DOHH2 (cell line): ENCODE measurements around the gene UNC5C.

ENCODE experiments used
- H3F3A ChIP-seq: fragments of 200-600 bp; sonication (generic), shearing (Covaris generic); 2 replicates; pipeline ENCODE4 v1.6.0; 2016; ENCODE audit warnings: antibody characterized with exemption, mild to moderate bottlenecking; ENCODE audit not compliant: control insufficient read depth, insufficient read depth
- H3K27ac ChIP-seq: fragments of 200-600 bp; sonication (generic); 2 replicates; pipeline ENCODE4 v1.5.1; 2014; ENCODE audit warnings: low read depth, mild to moderate bottlenecking, low read length, moderate library complexity
- H3K27me3 ChIP-seq: fragments of 200-600 bp; sonication (generic); 2 replicates; pipeline ENCODE4 v1.6.1; 2014; ENCODE audit warnings: mild to moderate bottlenecking, low read length, mixed read lengths; ENCODE audit not compliant: control insufficient read depth
- H3K36me3 ChIP-seq: fragments of 200-600 bp; sonication (generic); 2 replicates; pipeline ENCODE4 v1.6.1; 2014; ENCODE audit warnings: mild to moderate bottlenecking, low read length, moderate library complexity, mixed read lengths; ENCODE audit not compliant: control insufficient read depth
- H3K4me1 ChIP-seq: fragments of 200-600 bp; sonication (generic); 2 replicates; pipeline ENCODE4 v1.6.1; 2014; ENCODE audit warnings: mild to moderate bottlenecking, low read length, mixed read lengths; ENCODE audit not compliant: control insufficient read depth
- H3K4me2 ChIP-seq: fragments of 200-600 bp; sonication (generic); 2 replicates; pipeline ENCODE4 v1.6.0; 2014; ENCODE audit warnings: mild to moderate bottlenecking, low read length, moderate library complexity
- H3K4me3 ChIP-seq: fragments of 200-600 bp; sonication (generic); 2 replicates; pipeline ENCODE4 v1.5.1; 2014; ENCODE audit warnings: mild to moderate bottlenecking, low read length, mixed read lengths
- H3K79me2 ChIP-seq: fragments of 200-600 bp; sonication (generic); 2 replicates; pipeline ENCODE4 v1.6.1; 2014; ENCODE audit warnings: mild to moderate bottlenecking, low read length, mixed read lengths; ENCODE audit not compliant: control insufficient read depth
- H3K9me2 ChIP-seq: fragments of 200-600 bp; sonication (generic); replicated peaks from 2 replicates; pipeline ENCODE4 v1.6.1; 2014; ENCODE audit warnings: mild to moderate bottlenecking, low read length, mixed read lengths; ENCODE audit not compliant: control insufficient read depth
- H3K9me3 ChIP-seq: fragments of 200-600 bp; sonication (generic); 2 replicates; pipeline ENCODE4 v1.6.1; 2014; ENCODE audit warnings: antibody characterized with exemption, low read length, mixed read lengths; ENCODE audit not compliant: control insufficient read depth, insufficient read depth
- H4K20me1 ChIP-seq: fragments of 200-600 bp; sonication (generic); 2 replicates; pipeline ENCODE4 v1.6.0; 2014; ENCODE audit warnings: low read depth, mild to moderate bottlenecking, antibody characterized with exemption, low read length, moderate library complexity; ENCODE audit not compliant: control insufficient read depth, insufficient read depth
- EZH2phosphoT487 ChIP-seq: fragments of 200-600 bp; sonication (generic); IDR thresholded peaks from 2 replicates; pipeline ENCODE4 v1.6.1; 2017; ENCODE audit warnings: borderline replicate concordance, mild to moderate bottlenecking, antibody characterized with exemption, low read length, moderate library complexity, mixed read lengths
- TF ChIP-seq, protein P1 (sequence below): fragments of 200-600 bp; sonication (generic); IDR thresholded peaks from one replicate; pipeline ENCODE4 v1.5.1; 2014; ENCODE audit warnings: antibody characterized with exemption, mild to moderate bottlenecking, low read depth, low read length; ENCODE audit not compliant: poor library complexity, severe bottlenecking

UNC5C gene

DNA sequence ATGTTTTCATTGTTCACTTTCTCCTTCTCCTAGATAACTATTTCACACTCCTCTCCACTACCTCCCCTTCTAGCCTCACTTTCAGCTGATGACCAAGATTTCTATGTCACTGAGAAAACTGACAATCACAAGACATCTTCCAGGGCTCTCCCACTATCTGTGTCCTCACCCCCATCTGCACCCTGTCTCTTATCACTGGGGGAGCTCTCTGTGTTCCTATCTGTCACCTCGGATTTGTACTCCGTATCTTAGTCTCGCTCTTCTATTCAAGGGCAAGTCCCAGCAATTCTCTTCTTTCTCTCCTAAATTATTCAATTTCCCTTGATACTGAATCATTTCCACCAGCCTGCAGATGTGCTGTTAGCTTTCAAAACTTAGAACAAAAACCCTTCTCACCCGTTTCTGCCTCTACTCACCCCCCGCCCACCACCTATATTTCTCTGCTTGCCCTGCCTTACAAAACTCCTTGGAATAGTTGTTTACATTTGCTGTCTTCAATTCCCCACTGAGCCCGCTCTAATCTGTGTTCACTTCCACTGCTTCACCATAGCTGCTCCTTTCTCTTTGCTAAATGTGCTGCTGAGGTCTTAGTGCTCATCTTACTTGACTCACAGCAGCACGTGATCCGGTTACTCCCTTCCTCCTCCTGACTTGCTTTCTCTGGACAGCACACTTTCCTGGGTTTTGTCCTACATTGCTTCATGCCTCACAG is 293.2 kb downstream of the UNC5C start:
- Histone ChIP-seq H3K27ac (no peak overlapping the region), H3K27me3 (no peaks in the 10 kb centered on the region), H3K9me3 (no peaks in the 10 kb centered on the region), H3F3A (no peaks in the 10 kb centered on the region), H3K4me2 (no peak overlapping the region), H3K36me3 (no peaks in the 10 kb centered on the region), H4K20me1 (no peaks in the 10 kb centered on the region), H3K79me2 (no peaks in the 10 kb centered on the region), H3K9me2 (no peaks in the 10 kb centered on the region), H3K4me1 (no peaks in the 10 kb centered on the region), H3K4me3 (no peak overlapping the region)
- TF ChIP-seq, protein P1, sequence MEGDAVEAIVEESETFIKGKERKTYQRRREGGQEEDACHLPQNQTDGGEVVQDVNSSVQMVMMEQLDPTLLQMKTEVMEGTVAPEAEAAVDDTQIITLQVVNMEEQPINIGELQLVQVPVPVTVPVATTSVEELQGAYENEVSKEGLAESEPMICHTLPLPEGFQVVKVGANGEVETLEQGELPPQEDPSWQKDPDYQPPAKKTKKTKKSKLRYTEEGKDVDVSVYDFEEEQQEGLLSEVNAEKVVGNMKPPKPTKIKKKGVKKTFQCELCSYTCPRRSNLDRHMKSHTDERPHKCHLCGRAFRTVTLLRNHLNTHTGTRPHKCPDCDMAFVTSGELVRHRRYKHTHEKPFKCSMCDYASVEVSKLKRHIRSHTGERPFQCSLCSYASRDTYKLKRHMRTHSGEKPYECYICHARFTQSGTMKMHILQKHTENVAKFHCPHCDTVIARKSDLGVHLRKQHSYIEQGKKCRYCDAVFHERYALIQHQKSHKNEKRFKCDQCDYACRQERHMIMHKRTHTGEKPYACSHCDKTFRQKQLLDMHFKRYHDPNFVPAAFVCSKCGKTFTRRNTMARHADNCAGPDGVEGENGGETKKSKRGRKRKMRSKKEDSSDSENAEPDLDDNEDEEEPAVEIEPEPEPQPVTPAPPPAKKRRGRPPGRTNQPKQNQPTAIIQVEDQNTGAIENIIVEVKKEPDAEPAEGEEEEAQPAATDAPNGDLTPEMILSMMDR, result no peak
- TF ChIP-seq EZH2phosphoT487, result no peak

DNA sequence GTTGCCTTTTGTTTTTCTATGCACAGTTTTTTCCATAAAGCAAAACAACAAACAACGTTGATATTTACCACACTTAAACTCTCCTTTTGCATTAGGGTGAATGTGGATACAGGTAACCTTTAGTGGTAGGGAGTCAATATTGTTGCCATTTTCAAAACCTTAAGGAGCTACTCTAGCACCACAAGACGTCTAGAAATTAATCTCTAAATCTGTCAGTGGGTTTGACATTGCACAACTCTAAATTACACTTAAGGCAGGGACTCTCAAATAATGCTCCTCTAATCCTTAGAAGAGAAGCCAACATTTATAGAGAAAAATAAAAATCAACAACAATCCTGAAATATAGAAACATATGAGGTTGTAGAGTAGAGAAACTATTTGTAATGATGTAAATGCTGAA is 297.2 kb downstream of the UNC5C start:
- Histone ChIP-seq H3K9me2 (no peaks in the 10 kb centered on the region), H3K79me2 (no peaks in the 10 kb centered on the region), H3K4me2 (no peak overlapping the region), H3K27ac (no peak overlapping the region), H3K36me3 (no peaks in the 10 kb centered on the region), H3K27me3 (no peaks in the 10 kb centered on the region), H4K20me1 (no peaks in the 10 kb centered on the region), H3K4me3 (no peak overlapping the region), H3K9me3 (no peaks in the 10 kb centered on the region), H3K4me1 (no peaks in the 10 kb centered on the region), H3F3A (no peaks in the 10 kb centered on the region)
- TF ChIP-seq, protein P1, result no peak
- no peak for TF ChIP-seq EZH2phosphoT487

DNA sequence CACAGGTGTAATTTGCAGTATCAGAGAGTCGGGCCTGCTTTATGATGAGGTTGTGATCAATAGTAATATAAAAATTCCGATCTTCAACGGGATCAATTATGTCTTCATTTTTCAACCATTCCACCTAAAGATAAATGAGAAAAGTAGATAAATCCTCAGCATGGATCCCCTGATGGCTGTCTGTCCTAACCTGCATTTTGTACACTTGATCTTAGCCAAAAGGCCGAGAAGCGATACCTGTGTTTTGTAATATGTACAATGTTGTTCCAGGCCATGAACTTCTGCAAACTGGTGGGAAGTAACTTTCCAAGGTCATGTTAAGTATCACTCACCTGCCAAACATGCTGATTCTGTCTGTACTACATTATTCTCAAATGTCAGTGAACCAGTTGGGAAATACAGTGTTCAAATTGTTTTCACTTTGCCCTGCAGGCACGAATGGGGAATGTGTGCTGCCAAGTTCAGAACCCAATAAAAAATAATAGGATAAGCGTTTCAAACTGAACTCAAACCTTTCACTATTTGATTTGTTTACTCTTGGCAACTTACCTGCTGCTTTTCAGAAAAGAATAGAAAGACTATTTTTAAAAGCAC is 298.1 kb downstream of the UNC5C start:
- TF ChIP-seq, protein P1, result no peak
- no peak for TF ChIP-seq EZH2phosphoT487
- Histone ChIP-seq H3K36me3 (no peaks in the 10 kb centered on the region), H3K4me1 (no peaks in the 10 kb centered on the region), H3K4me2 (no peak overlapping the region), H3K9me2 (no peaks in the 10 kb centered on the region), H3K27me3 (no peaks in the 10 kb centered on the region), H3K4me3 (no peak overlapping the region), H3K79me2 (no peaks in the 10 kb centered on the region), H4K20me1 (no peaks in the 10 kb centered on the region), H3F3A (no peaks in the 10 kb centered on the region), H3K27ac (no peak overlapping the region), H3K9me3 (no peaks in the 10 kb centered on the region)
